ENCODE measurements around the gene GLOD5.

- TF ChIP-seq, protein P1, sequence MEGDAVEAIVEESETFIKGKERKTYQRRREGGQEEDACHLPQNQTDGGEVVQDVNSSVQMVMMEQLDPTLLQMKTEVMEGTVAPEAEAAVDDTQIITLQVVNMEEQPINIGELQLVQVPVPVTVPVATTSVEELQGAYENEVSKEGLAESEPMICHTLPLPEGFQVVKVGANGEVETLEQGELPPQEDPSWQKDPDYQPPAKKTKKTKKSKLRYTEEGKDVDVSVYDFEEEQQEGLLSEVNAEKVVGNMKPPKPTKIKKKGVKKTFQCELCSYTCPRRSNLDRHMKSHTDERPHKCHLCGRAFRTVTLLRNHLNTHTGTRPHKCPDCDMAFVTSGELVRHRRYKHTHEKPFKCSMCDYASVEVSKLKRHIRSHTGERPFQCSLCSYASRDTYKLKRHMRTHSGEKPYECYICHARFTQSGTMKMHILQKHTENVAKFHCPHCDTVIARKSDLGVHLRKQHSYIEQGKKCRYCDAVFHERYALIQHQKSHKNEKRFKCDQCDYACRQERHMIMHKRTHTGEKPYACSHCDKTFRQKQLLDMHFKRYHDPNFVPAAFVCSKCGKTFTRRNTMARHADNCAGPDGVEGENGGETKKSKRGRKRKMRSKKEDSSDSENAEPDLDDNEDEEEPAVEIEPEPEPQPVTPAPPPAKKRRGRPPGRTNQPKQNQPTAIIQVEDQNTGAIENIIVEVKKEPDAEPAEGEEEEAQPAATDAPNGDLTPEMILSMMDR (IDR thresholded peaks at IDR 0.05), result no peak
- TF ChIP-seq POLR2A (IDR thresholded peaks at IDR 0.05) (no peak), EP300 (IDR thresholded peaks at IDR 0.05) (no peak)
Observed at GRCh38 chrX:48813644-48814043, 52.1 kb downstream of the GLOD5 start.
